ENCODE results near the gene PIGU.

Gene PIGU

DNA sequence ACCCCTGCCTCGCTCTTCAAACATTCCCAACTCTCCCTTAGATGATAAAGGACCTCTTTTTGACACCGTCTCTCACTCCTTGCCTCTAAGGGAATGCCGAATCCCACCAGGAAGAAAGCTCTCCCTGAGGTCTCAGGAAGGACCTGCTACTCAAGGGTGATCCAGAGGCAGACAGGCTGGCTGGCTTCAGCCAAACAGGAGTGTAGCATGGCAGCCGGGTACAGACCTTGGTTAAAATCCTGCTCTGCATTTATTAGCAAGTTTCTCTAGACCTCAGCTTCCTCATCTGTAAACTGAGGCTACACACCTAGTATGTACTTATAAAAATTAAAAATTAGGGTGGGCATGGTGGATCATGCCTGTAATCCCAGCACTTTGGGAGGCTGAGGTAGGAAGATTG, 101.1 kb downstream of the PIGU start:
- no peak overlapping the region for H3K27ac ChIP-seq
- no peaks in the 10 kb centered on the region for H3K9me3 ChIP-seq
- H3K4me1 ChIP-seq (ENCODE audit: control insufficient read depth in 1 of 2, insufficient read depth in 1 of 2, low read depth in 1 of 2, low read length in 1 of 2), result peaks cover 43 to 47% of the 10 kb centered on the region in 2 experiments
- TF ChIP-seq, protein P1, sequence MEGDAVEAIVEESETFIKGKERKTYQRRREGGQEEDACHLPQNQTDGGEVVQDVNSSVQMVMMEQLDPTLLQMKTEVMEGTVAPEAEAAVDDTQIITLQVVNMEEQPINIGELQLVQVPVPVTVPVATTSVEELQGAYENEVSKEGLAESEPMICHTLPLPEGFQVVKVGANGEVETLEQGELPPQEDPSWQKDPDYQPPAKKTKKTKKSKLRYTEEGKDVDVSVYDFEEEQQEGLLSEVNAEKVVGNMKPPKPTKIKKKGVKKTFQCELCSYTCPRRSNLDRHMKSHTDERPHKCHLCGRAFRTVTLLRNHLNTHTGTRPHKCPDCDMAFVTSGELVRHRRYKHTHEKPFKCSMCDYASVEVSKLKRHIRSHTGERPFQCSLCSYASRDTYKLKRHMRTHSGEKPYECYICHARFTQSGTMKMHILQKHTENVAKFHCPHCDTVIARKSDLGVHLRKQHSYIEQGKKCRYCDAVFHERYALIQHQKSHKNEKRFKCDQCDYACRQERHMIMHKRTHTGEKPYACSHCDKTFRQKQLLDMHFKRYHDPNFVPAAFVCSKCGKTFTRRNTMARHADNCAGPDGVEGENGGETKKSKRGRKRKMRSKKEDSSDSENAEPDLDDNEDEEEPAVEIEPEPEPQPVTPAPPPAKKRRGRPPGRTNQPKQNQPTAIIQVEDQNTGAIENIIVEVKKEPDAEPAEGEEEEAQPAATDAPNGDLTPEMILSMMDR (IDR thresholded peaks at IDR 0.05), result no peak
- H3K27me3 ChIP-seq, result no peaks in the 10 kb centered on the region
- H3K36me3 ChIP-seq, result no peaks in the 10 kb centered on the region
- H3K4me3 ChIP-seq (ENCODE audit: low read depth in 1 of 2, low read length in 1 of 2), result no peak overlapping the region

DNA sequence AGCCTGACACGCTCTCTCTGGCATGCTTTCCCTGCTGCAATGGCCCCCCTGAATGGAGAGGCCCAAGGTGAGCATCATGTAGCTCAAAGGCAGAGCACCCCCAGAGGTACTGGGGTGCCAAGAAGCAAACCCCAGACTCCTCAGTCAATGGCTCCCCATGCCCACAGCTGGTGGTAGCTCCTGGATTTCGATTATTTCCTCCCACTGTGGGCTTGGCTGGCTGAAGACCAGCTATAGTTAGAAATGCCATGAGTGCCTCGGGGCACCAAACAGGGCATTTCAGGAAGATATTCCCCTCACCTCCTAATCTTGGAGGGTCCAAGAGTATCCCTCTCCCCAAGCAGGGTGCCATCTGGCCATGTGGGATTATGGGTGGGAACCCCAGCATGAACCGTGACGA, 101.6 kb downstream of the PIGU start:
- Histone ChIP-seq H3K36me3 (no peaks in the 10 kb centered on the region), H3K4me3 (ENCODE audit: low read depth in 1 of 2, low read length in 1 of 2) (no peak overlapping the region), H3K9me3 (no peaks in the 10 kb centered on the region), H3K27ac (no peak overlapping the region), H3K4me1 (ENCODE audit: control insufficient read depth in 1 of 2, insufficient read depth in 1 of 2, low read depth in 1 of 2, low read length in 1 of 2) (peaks cover 43 to 45% of the 10 kb centered on the region in 2 experiments), H3K27me3 (no peaks in the 10 kb centered on the region)
- TF ChIP-seq, protein P1 (IDR thresholded peaks at IDR 0.05), result no peak

DNA sequence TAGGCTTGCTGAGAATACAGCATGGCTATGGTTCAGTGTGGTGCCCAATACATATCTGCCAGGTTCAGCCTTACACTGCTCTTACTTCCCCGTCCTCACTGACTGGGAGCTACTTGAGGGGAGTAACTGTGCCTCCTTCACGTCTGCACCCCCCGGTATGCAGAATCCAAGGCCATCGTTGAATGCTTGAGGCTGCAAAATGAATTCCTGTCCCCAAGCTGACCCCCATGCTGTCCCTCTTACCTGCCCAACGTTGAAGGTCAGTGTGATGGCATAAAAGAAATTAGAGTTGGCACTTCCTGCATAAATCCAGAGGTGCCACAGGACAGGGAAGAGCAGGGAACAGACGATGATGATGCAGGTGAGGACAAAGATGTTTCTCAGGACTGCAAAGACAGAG, 102.0 kb downstream of the PIGU start:
- TF ChIP-seq, protein P1 (IDR thresholded peaks at IDR 0.05), result no peak
- no peak overlapping the region for H3K27ac ChIP-seq
- H3K9me3 ChIP-seq, result no peaks in the 10 kb centered on the region
- H3K36me3 ChIP-seq, result no peaks in the 10 kb centered on the region
- peaks cover 39 to 41% of the 10 kb centered on the region in 2 experiments for H3K4me1 ChIP-seq (ENCODE audit: control insufficient read depth in 1 of 2, insufficient read depth in 1 of 2, low read depth in 1 of 2, low read length in 1 of 2)
- H3K4me3 ChIP-seq (ENCODE audit: low read depth in 1 of 2, low read length in 1 of 2), result no peak overlapping the region
- no peaks in the 10 kb centered on the region for H3K27me3 ChIP-seq

DNA sequence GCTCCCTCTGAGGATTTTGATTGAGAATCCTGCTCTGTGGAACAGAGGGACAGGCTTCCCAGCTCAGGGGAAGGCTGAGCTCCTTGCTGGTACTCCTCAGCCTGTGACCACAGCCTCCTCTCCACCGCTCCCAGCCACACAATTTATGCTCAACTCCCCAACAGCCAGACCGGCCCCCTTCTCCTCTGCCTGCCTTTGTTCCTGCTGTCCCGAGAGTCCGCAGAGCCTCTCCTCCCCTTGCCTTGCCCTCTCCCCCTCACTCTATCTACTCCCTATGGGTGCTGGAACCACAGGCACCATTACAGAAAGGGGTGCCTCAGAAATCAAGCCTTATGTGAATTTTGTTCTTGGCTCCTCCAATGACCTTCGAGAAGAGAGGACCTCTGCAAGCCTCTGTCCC, 102.5 kb downstream of the PIGU start:
- H3K4me1 ChIP-seq (ENCODE audit: control insufficient read depth in 1 of 2, insufficient read depth in 1 of 2, low read depth in 1 of 2, low read length in 1 of 2), result peaks cover 35 to 37% of the 10 kb centered on the region in 2 experiments
- no peak overlapping the region for H3K4me3 ChIP-seq (ENCODE audit: low read depth in 1 of 2, low read length in 1 of 2)
- TF ChIP-seq, protein P1 (IDR thresholded peaks at IDR 0.05), result no peak
- H3K9me3 ChIP-seq, result no peaks in the 10 kb centered on the region
- H3K27ac ChIP-seq, result no peak overlapping the region
- H3K36me3 ChIP-seq, result no peaks in the 10 kb centered on the region
- no peaks in the 10 kb centered on the region for H3K27me3 ChIP-seq

DNA sequence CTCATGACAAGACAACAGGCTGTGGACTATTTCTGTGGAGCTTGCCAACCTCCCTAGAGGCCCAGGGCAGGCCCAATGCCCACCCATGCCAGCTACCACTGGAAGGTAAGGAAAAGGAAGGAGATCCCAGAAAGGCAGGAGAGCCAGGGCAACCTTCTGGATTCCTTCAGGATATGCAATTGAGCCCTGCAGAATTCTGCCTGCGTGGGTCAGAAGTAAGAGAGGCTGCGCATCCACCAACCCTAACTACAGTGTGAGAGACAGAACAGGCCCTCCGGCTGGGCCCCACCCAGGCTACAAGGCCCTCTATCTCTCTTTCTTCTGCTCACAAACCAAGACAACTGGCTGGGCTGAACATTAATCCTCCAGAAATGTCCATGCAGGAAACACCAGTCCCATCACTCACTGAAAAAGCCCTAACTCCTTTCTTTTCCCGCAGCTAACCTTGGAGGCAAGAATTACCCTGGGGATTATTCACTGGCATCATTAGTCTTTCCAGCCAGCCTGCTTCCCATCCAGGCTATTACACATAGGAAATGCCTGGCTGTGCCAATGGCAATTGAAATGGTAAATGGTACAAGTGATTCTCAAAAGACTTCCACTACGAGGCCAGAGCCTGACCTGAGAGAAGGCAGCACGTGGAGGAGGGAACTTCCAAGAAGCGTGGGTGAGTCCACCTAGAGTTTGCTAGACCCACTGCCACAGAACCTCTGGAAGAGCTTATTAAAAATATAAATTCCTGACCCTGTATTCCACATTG, 103.2 kb downstream of the PIGU start:
- Histone ChIP-seq H3K27me3 (no peaks in the 10 kb centered on the region), H3K27ac (no peak overlapping the region), H3K4me1 (ENCODE audit: control insufficient read depth in 1 of 2, insufficient read depth in 1 of 2, low read depth in 1 of 2, low read length in 1 of 2) (peaks cover 28 to 30% of the 10 kb centered on the region in 2 experiments), H3K9me3 (no peaks in the 10 kb centered on the region), H3K4me3 (ENCODE audit: low read depth in 1 of 2, low read length in 1 of 2) (no peak overlapping the region), H3K36me3 (no peaks in the 10 kb centered on the region)
- TF ChIP-seq, protein P1 (IDR thresholded peaks at IDR 0.05), result no peak
